ENCODE results near the gene ZNF512B.
A peak's percentile ranks its signal among the peaks of the same experiment; 100 is the strongest.
"Not testable (repeated sequence)": the region's sequence is repeated elsewhere in the genome, so short reads cannot be mapped to it uniquely, and the experiment has no call there.

ZNF512B gene

DNA sequence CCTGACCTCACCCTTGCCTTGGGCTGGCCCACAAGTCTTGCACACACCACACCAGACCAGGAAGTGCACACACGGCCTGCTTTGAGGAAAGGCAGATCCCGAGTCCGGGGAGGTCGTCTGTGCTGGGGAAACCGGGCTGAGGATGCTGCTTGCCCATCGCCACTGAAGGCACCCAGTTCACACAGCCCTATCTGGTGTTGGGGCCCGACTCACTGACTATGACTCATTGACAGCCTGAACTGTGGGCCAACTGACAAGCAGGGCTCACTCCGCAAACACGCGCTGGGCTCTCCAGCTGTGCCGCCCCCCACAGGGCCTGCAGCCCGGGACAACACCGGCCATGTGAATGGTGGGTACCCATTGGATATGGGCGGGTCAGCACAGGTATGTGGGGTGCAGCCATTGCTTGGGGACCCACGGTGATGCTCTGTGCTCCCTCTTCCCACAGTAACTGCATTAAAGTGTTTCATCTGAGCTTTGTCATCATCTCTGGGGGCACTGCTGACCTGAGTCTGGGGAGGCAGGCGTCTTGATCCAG, 8.1 kb upstream of the ZNF512B start:
- DNase-seq (ENCODE audit: low spot score) (peak; percentile 89), FAIRE-seq (no peak)

- no peak for FAIRE-seq
Measured at GRCh38 chr20:63976980-63977738, 7.4 kb upstream of the ZNF512B start.

GRCh38 chr20:63976511-63976910, 6.8 kb upstream of the ZNF512B start:
- not testable (repeated sequence) for DNase-seq (ENCODE audit: low spot score); FAIRE-seq

More at GRCh38 chr20:63976980-63977738, 7.4 kb upstream of the ZNF512B start:
- DNase-seq (ENCODE audit: low spot score), result no peak

GRCh38 chr20:63974402-63975200, 4.9 kb upstream of the ZNF512B start:
- FAIRE-seq (no peak), DNase-seq (ENCODE audit: low spot score) (no peak)

- FAIRE-seq, result no peak
- peak; percentile 65 for DNase-seq (ENCODE audit: low spot score)
Measured at GRCh38 chr20:63973636-63974401, 4.1 kb upstream of the ZNF512B start.

DNA sequence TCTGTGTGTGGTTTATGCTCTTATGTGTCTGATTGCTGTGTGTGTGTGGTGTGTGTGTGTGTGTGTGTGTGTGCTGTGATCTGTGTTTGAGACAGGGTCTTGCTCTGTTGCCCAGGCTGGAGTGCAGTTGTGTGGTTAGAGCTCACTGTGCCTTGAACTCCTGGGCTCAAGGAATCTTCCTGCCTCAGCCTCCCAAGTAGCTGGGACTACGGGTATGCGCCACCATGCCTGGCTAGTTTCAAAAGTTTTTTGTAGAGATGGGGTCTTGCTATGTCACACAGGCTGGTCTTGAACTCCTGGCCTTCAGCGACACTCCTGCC, 3.4 kb upstream of the ZNF512B start:
- no peak for DNase-seq (ENCODE audit: low spot score)
- FAIRE-seq, result no peak

DNA sequence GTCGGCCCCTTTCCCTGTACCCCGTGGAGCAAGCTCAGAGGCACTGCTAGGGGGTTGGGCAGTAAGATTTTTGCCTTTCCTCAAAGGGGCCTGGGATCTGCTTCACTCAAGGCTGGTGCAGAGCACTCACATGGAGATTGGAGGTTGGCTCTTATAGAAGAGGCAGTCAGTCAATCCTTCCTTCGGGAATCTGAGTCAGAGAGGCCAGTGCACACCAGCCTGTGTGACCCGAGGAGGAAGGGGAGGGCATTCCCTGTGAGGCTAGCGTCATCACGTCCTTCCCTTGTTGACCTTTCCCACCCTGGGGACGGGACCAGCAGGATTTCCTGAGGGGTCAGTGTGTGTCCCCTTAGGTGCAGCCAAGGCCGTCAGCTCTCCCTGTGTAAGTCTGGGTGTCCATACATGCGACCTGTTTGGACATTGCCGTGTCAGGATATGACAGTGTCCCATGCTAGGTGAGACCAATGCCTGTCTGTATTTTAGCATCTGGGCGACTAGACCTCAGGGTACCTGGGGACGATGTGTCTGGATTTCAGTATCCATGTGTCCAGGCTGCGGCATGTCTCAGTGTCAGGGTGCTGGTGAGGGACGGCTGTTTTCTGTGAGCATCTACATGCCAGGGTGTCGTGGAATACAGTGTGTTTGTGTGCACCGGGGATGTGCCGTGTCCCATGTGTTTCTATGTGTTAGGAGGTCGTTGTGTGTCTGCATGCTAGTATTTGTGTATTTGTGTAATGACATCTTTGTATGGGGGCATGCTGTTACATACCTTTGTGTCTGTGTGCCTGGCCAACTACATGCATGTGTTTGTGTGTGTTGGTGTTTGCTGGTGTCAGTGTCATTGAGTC, 2.8 kb upstream of the ZNF512B start:
- no peak for DNase-seq (ENCODE audit: low spot score)
- no peak for FAIRE-seq

- DNase-seq (ENCODE audit: low spot score); FAIRE-seq: not testable (repeated sequence)
Measured at GRCh38 chr20:63971960-63972311, 2.2 kb upstream of the ZNF512B start.

GRCh38 chr20:63970714-63971431, 1.1 kb upstream of the ZNF512B start:
- no peak for FAIRE-seq
- DNase-seq (ENCODE audit: low spot score), result no peak

DNA sequence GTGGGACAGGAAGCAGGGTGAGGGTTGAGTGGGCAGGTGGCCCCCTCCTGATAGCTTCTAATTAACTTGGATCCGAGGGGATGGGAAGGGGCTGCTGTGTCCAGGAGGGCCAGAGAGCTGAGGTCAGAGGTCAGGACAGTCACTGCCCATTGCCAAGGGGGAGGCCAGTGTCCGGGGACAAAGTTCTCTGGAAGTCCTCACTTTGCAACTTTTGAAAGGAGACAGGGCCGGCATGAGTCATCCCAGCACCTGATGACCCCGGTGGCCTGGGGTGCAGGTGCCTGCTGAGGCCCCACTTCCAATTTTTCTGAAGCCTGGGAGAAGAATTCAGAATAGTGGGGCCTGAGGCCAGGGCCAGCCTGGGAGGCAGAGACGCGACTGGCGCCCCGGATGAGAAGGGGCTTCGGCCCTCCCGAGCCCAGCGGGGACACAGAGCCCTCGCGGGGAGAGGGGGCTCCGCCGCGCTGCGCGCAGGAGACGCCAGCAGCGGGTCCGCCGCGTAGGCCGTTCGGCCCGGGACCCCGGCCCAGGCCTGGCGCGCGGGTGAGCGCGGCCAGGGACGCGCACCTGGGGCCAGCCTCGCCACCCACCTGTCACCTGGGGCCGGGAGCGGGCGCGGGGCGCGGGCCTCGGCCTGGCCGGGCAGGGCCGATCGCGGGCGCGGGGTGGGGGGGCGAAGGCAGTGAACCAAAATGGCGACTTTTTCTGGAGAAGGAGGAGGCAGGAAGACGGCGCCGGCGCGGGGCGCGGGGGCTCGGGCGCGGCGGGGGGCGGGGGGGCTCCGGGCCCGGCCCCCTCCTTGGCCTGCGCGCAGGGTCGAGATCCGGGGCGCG, 586 bp downstream of the ZNF512B start:
- DNase-seq (ENCODE audit: low spot score) (no peak), FAIRE-seq (no peak)

DNA sequence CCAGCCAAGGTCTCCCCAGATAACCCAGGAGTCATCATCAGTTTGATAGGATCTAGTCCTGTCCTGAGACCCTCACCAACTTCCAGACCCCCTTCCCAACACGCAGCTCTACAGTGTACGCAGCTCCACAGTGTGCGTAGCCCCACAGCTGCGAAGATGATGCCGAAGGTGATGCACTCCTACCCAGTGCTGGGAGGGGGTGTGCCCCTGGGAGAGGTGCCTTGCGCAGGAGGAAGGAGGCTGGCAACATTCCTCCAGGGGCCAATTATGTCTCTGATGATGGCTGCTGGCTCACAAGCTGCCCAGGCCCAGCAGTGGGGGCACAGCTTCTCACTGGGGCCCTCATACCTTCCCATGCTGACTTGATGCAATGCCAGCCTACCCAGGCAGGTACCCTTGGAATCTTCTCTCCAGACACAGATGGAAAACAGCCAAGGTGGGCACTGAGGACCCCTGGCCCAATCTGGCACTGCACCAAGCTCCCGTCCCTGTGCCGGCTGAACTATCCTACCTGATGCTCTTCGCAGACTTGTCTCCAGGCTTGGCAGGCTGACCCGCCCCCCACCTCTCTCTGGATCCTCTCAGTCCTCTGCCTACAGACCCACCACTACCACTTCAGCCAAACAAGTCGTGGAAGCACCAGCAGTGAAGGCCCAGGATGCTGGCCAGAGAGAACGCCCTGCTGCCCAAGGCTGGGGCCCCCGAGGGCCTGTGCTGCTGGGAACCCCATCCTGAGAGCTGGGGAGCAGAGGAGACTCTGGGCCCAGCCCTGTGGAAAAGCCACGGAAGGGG, 1.4 kb downstream of the ZNF512B start:
- FAIRE-seq, result no peak
- DNase-seq (ENCODE audit: low spot score), result no peak

GRCh38 chr20:63967330-63968135, 2.2 kb downstream of the ZNF512B start:
- FAIRE-seq (no peak), DNase-seq (ENCODE audit: low spot score) (no peak)

GRCh38 chr20:63966944-63967322, 2.8 kb downstream of the ZNF512B start:
- DNase-seq (ENCODE audit: low spot score) (no peak), FAIRE-seq (no peak)

DNA sequence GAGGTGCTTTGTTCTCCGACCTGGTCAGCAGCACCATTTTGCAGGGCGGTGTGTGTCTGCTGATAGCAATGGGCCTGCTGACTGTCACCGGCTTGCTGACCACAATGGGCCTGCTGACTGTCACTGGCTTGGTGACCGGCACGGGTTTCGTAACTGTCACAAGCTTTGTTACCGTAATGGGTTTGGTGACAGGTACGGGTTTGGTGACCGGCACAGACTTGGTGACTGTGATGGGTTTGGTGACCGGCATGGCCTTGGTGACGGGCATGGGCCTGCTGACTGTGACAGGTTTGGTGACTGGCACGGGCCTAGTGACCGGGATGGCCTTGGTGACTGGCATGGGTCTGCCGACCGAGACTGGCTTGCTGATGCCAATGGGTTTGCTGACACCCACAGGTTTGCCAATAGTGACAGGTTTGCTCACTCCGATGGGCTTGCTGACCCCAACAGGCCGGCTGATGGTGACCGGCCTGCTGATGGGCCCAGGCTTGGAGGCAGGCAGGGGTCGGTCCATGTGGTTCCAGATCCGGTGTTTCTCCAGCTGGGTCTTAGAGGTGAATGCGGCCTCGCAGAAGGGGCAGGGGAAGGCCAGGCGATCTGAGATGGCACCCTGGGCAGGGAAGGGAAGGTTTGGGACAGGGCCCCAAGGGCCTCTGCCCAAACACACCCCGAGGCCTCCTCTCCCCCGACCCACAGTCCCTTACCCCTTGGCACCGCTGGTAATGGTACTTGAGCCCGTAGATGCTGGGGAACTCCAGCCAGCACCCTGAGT, 3.4 kb downstream of the ZNF512B start:
- no peak for DNase-seq (ENCODE audit: low spot score)
- no peak for FAIRE-seq

DNA sequence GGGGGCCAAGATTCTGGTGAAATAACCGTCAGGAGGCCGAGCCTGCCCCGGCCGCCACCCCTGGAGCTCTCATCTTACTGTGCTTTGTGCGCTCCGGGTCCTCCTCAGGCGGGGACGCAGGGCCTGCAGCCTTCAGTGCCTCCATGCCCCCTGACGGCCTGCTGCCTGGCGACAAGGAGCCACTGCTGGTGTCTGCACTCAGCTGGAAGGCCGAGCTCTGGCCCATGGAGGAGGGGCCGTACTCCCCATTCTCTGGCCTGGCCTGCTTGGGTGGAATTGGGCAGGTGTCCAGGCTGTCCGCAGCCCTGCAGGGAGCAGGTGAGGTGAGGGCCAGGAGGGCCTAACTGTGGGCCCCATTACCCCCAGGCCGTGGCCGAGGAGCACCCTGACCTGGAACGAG, 5.3 kb downstream of the ZNF512B start:
- no peak for DNase-seq (ENCODE audit: low spot score)
- no peak for FAIRE-seq

DNA sequence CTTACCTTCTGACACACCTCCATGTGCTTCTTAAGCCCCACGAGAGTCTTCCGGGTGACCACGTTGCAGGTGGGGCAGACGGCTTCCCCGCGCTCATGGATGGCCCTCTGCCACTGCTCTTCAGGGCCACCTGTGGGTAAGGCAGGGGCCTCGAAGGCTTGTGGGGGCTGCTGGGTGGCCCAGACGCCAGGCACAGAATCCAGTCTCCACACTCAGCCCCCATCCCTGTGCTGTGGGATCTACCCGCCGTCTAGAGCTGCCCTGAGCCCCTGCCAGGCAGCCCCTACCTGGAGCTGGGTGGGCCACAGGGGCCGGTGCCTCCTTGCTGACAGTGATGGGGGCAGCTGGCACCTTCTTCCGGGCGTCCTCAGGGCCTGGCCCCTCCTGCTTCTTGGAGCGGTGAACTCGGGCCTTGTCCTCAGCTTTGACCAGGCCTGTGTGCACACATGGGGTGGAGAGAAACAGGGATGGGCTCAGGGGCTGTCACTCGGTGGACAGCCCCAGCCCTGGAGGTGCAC, 5.9 kb downstream of the ZNF512B start:
- DNase-seq (ENCODE audit: low spot score) (no peak), FAIRE-seq (no peak)

- FAIRE-seq (no peak), DNase-seq (ENCODE audit: low spot score) (no peak)
Measured at GRCh38 chr20:63963348-63963741, 6.4 kb downstream of the ZNF512B start.
